ENCODE measurements around the gene C9orf43.
"Not testable (repeated sequence)": the region's sequence is repeated elsewhere in the genome, so short reads cannot be mapped to it uniquely, and the experiment has no call there.

C9orf43 gene

GRCh38 chr9:113410207-113410864, at the start of gene C9orf43, which contains the start of gene POLE3:
TSS of gene C9orf43 (plus strand) at chr9:113410747. CDS start at chr9:113413494, 2,747 bp downstream.
TSS of gene POLE3 (minus strand) at chr9:113410675. CDS start at chr9:113410293, 382 bp downstream.
- peak; percentile 95 for DNase-seq

- no peak for DNase-seq
Measured at GRCh38 chr9:113361304-113362018, 49.1 kb upstream of the C9orf43 start.

- no peak for DNase-seq
Measured at GRCh38 chr9:113363336-113363735, 47.2 kb upstream of the C9orf43 start.

- no peak for DNase-seq
Measured at GRCh38 chr9:113364951-113365350, 45.6 kb upstream of the C9orf43 start.

GRCh38 chr9:113365652-113366051, 44.9 kb upstream of the C9orf43 start:
- not testable (repeated sequence) for DNase-seq

- no peak for DNase-seq
Measured at GRCh38 chr9:113368348-113368981, 42.1 kb upstream of the C9orf43 start.

- DNase-seq, result no peak
Measured at GRCh38 chr9:113368982-113369854, 41.3 kb upstream of the C9orf43 start.

- no peak for DNase-seq
Measured at GRCh38 chr9:113369855-113370140, 40.7 kb upstream of the C9orf43 start.

- DNase-seq, result no peak
Measured at GRCh38 chr9:113370806-113371325, 39.7 kb upstream of the C9orf43 start.

- no peak for DNase-seq
Measured at GRCh38 chr9:113372059-113372458, 38.5 kb upstream of the C9orf43 start.

GRCh38 chr9:113373256-113373655, 37.3 kb upstream of the C9orf43 start:
- no peak for DNase-seq

GRCh38 chr9:113373676-113374392, 36.7 kb upstream of the C9orf43 start:
- no peak for DNase-seq

GRCh38 chr9:113375057-113376023, 35.2 kb upstream of the C9orf43 start:
- no peak for DNase-seq

- DNase-seq, result peak; percentile 75
Measured at GRCh38 chr9:113376634-113377567, 33.6 kb upstream of the C9orf43 start, which contains the start of gene HDHD3. TSS of gene HDHD3 (minus strand) at chr9:113376986. CDS start at chr9:113374354, 2,632 bp downstream.

GRCh38 chr9:113379094-113379828, 31.3 kb upstream of the C9orf43 start:
- DNase-seq, result not testable (repeated sequence)

- not testable (repeated sequence) for DNase-seq
Measured at GRCh38 chr9:113379829-113380210, 30.7 kb upstream of the C9orf43 start.

- DNase-seq, result no peak
Measured at GRCh38 chr9:113380869-113381378, 29.6 kb upstream of the C9orf43 start.

- DNase-seq, result not testable (repeated sequence)
Measured at GRCh38 chr9:113381441-113381840, 29.1 kb upstream of the C9orf43 start.

All from NCI-H2029 (cell line).